HCT116 (cell line): Measurements from ENCODE around the gene SUGCT. TPM values are rescaled to one million over a fixed set of nuclear protein-coding genes. Genes with fewer than 3 reads are reported as not detected.

Experiments
- ATAC-seq: fragments of 200-7000 bp; cut with Tn5 transposase; 2 replicates; pipeline ENCODE4 v1.9.1; 2020; ENCODE audit warnings: mild to moderate bottlenecking, moderate library complexity
- BruUV-seq: library from RNA; stranded (reverse); fragments of 400-500 nt; replicated peaks from 2 replicates; lab custom pipeline; 2021; lab: Mats Ljungman, UMichigan
- CTCF ChIA-PET: fragments of 300-600 bp; sonication (Branson Sonifier 250); formaldehyde crosslinking; loops from one replicate; lab custom pipeline; 2021; ENCODE audit warnings: antibody characterized with exemption; lab: Charles Lee
- POLR2A ChIA-PET: fragments of 300-600, 350-600 bp; sonication (Branson Sonifier 250); formaldehyde crosslinking; loops from one replicate; lab custom pipeline; 2021; ENCODE audit warnings: antibody characterized with exemption; lab: Charles Lee
- RAD21 ChIA-PET, 2 experiments: fragments of 300-600 bp; sonication (Branson Sonifier 250); formaldehyde crosslinking; loops; one replicate each; lab custom pipeline; 2023; ENCODE audit warnings: low total read pairs in 2 of 2; ENCODE audit not compliant: uncharacterized antibody in 2 of 2, unreplicated experiment in 2 of 2, low non-redundant PET in 1 of 2; lab: Charles Lee
- DNase-seq: peaks from one replicate; pipeline ENCODE4 v3.0.0-alpha.2; 2010; ENCODE audit warnings: low read depth, low spot score
- H2AFZ ChIP-seq: fragments of 200-600 bp; shearing (Covaris generic), sonication (generic); 2 replicates; pipeline ENCODE4 v1.6.1; 2017; ENCODE audit warnings: low read depth, mixed run types, mixed read lengths, antibody characterized with exemption, low read length; ENCODE audit not compliant: poor library complexity, severe bottlenecking
- H3K27ac ChIP-seq: 2 replicates; pipeline ENCODE4 v1.5.1; 2012; ENCODE audit warnings: low read depth, low read length
- H3K27me3 ChIP-seq: fragments of 200-600 bp; sonication (generic); 2 replicates; pipeline ENCODE4 v1.6.1; 2016; ENCODE audit warnings: mixed run types, low read length, mixed read lengths; ENCODE audit not compliant: insufficient read depth
- H3K36me3 ChIP-seq, 2 experiments: fragments of 200-500 bp in 1 of 2; fragments of 200-600 bp in 1 of 2; sonication (Bioruptor generic) in 1 of 2; sonication (generic) in 1 of 2; 2 replicates each; pipeline versions ENCODE4 v1.5.1 to v1.6.1; 2014 to 2016; ENCODE audit warnings: low read length in 2 of 2, inconsistent platforms in 1 of 2, mixed read lengths in 1 of 2, mixed run types in 1 of 2; ENCODE audit not compliant: insufficient read depth in 2 of 2, control insufficient read depth in 1 of 2
- H3K4me1 ChIP-seq, 2 experiments: fragments of 200-600 bp in 1 of 2; sonication (generic) in 1 of 2; 2 replicates each; pipeline versions ENCODE4 v1.5.1 to v1.6.1; 2012 to 2017; ENCODE audit warnings: low read length in 2 of 2, inconsistent platforms in 1 of 2, mild to moderate bottlenecking in 1 of 2, mixed read lengths in 1 of 2, mixed run types in 1 of 2, moderate library complexity in 1 of 2; ENCODE audit not compliant: insufficient read depth in 2 of 2, control insufficient read depth in 1 of 2
- H3K4me2 ChIP-seq: fragments of 200-600 bp; sonication (generic); 2 replicates; pipeline ENCODE4 v1.6.1; 2017; ENCODE audit warnings: mixed run types, low read length, mixed read lengths
- H3K4me3 ChIP-seq, 2 experiments: fragments of 200-600 bp in 1 of 2; sonication (generic) in 1 of 2; replicated peaks in 1 of 2; 2 replicates each; pipeline ENCODE4 v1.5.1; 2011 to 2016; ENCODE audit warnings: low read length in 2 of 2, control low read depth in 1 of 2, low read depth in 1 of 2, mild to moderate bottlenecking in 1 of 2, mixed read lengths in 1 of 2, mixed run types in 1 of 2
- H3K79me2 ChIP-seq: fragments of 200-600 bp; sonication (generic); 2 replicates; pipeline ENCODE4 v1.6.1; 2017; ENCODE audit warnings: mild to moderate bottlenecking, mixed run types, low read length, moderate library complexity, mixed read lengths; ENCODE audit not compliant: insufficient read depth
- H3K9ac ChIP-seq: fragments of 200-600 bp; sonication (generic); 2 replicates; pipeline ENCODE4 v1.6.1; 2016; ENCODE audit warnings: low read length, mixed read lengths
- H3K9me2 ChIP-seq: fragments of 200-600 bp; sonication (generic), shearing (Covaris generic); 2 replicates; pipeline ENCODE4 v1.6.1; 2017; ENCODE audit warnings: mixed run types, mild to moderate bottlenecking, moderate library complexity; ENCODE audit not compliant: insufficient read depth
- H3K9me3 ChIP-seq, 2 experiments: fragments of 200-500 bp in 1 of 2; fragments of 200-600 bp in 1 of 2; sonication (Bioruptor generic) in 1 of 2; sonication (generic) in 1 of 2; 2 replicates each; pipeline ENCODE4 v1.6.1; 2014 to 2017; ENCODE audit warnings: low read length in 2 of 2, mixed read lengths in 2 of 2, inconsistent platforms in 1 of 2, low read depth in 1 of 2, mild to moderate bottlenecking in 1 of 2, mixed run types in 1 of 2, moderate library complexity in 1 of 2; ENCODE audit not compliant: control insufficient read depth in 1 of 2, insufficient read depth in 1 of 2
- H4K20me1 ChIP-seq: fragments of 200-600 bp; sonication (generic), shearing (Covaris generic); 2 replicates; pipeline ENCODE4 v1.6.1; 2017; ENCODE audit warnings: mixed run types, mild to moderate bottlenecking, moderate library complexity; ENCODE audit not compliant: insufficient read depth
- ATF3 ChIP-seq: IDR thresholded peaks from 2 replicates; pipeline ENCODE4 v1.6.1; 2012
- CEBPB ChIP-seq: IDR thresholded peaks from 2 replicates; pipeline ENCODE4 v1.6.1; 2012; ENCODE audit warnings: low read depth
- EGR1 ChIP-seq: IDR thresholded peaks from 2 replicates; pipeline ENCODE4 v1.6.1; 2012; ENCODE audit warnings: low read depth
- ELF1 ChIP-seq: IDR thresholded peaks from 2 replicates; pipeline ENCODE4 v1.6.1; 2012; ENCODE audit warnings: low read depth, borderline replicate concordance
- EZH2 ChIP-seq: fragments of 200-600 bp; sonication (generic); IDR thresholded peaks from 2 replicates; pipeline ENCODE4 v1.6.1; 2017; ENCODE audit warnings: antibody characterized with exemption, mixed run types
- EZH2phosphoT487 ChIP-seq: fragments of 200-600 bp; IDR thresholded peaks from 2 replicates; pipeline ENCODE4 v1.6.1; 2018; ENCODE audit warnings: antibody characterized with exemption, borderline replicate concordance
- FOSL1 ChIP-seq: IDR thresholded peaks from 2 replicates; pipeline ENCODE4 v1.6.1; 2012; ENCODE audit warnings: low read depth
- POLR2AphosphoS5 ChIP-seq: IDR thresholded peaks from 2 replicates; pipeline ENCODE4 v1.6.1; 2011; ENCODE audit warnings: mild to moderate bottlenecking, low read depth, low read length, moderate library complexity
- RAD21 ChIP-seq: IDR thresholded peaks from 2 replicates; pipeline ENCODE4 v1.6.1; 2012; ENCODE audit warnings: low read depth, mild to moderate bottlenecking
- SIN3A ChIP-seq: IDR thresholded peaks from 2 replicates; pipeline ENCODE4 v1.6.1; 2012; ENCODE audit warnings: low read depth
- SP1 ChIP-seq: IDR thresholded peaks from 2 replicates; pipeline ENCODE4 v1.6.1; 2012; ENCODE audit warnings: low read depth
- SRF ChIP-seq: IDR thresholded peaks from 2 replicates; pipeline ENCODE4 v1.6.1; 2012; ENCODE audit warnings: low read depth
- YY1 ChIP-seq: IDR thresholded peaks from 2 replicates; pipeline ENCODE4 v1.6.1; 2011; ENCODE audit warnings: low read length, low read depth, moderate library complexity, mild to moderate bottlenecking; ENCODE audit not compliant: insufficient replicate concordance; ENCODE audit errors: extremely low read depth
- ZBTB33 ChIP-seq: IDR thresholded peaks from 2 replicates; pipeline ENCODE4 v1.6.1; 2011; ENCODE audit warnings: mild to moderate bottlenecking, low read length, moderate library complexity; ENCODE audit not compliant: insufficient replicate concordance; ENCODE audit errors: extremely low read depth
- ZFX ChIP-seq: fragments of 450-650 bp; IDR thresholded peaks from 2 replicates; pipeline ENCODE4 v1.6.1; 2017
- ZNF274 ChIP-seq: fragments of 200-500 bp; sonication (Bioruptor generic); IDR thresholded peaks from 2 replicates; pipeline ENCODE4 v1.6.1; 2014; ENCODE audit warnings: mild to moderate bottlenecking, low read depth, low read length, inconsistent platforms
- intact Hi-C: fragments of 100-400 bp; cut with micrococcal nuclease; formaldehyde crosslinking; loops from 2 replicates; pipeline ENCODE4 v1.10.0; 2022
- total RNA-seq: library from RNA; stranded (reverse); gene quantifications from one replicate; pipeline ENCODE4 v1.2.1, GENCODE V29; 2021; ENCODE audit not compliant: unreplicated experiment
- TF ChIP-seq, protein P1 (sequence below): IDR thresholded peaks from 2 replicates; pipeline ENCODE4 v1.6.1; 2012
- TF ChIP-seq, protein P2 (sequence below), 3 experiments: fragments of 200-600 bp in 1 of 3; sonication (generic) in 1 of 3; IDR thresholded peaks in 2 of 3; conservative IDR thresholded peaks in 1 of 3; 2 replicates each; pipeline ENCODE4 v1.5.1; 2012 to 2017; ENCODE audit warnings: low read depth in 2 of 3, low read length in 2 of 3, antibody characterized with exemption in 1 of 3, borderline replicate concordance in 1 of 3, control low read depth in 1 of 3, mild to moderate bottlenecking in 1 of 3, mixed read lengths in 1 of 3, mixed run types in 1 of 3, moderate library complexity in 1 of 3; ENCODE audit not compliant: insufficient read depth in 1 of 3
- TF ChIP-seq, protein P3 (sequence below): IDR thresholded peaks from 2 replicates; pipeline ENCODE4 v1.6.1; 2012; ENCODE audit warnings: low read depth

SUGCT gene
- total RNA-seq, 1 experiment from 2014 or later: 4.4 TPM

DNA sequence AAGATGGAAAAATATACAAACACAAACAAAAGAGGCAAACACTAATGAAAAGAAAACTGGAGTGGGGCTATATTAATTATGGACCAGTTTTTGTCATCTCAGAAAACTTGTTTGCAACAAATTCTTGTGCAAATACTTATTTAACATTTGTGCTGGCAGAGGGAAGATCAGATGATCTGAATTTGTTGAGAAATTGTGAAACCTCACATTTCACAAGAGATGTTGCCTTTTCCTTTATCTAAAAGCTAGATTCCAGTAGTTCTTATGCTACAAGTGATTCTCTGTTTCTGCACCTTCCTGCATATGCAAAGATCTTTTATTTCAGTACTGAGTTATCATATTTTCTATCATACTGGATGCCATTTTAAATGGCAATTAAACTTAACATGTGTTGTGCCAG is 320.7 kb downstream of the SUGCT start:
- RAD21 ChIA-PET: no interaction called here
- Histone ChIP-seq H3K9ac (no peak overlapping the region), H4K20me1 (no peaks in the 10 kb centered on the region), H3K79me2 (no peaks in the 10 kb centered on the region), H3K4me1 (no peaks in the 10 kb centered on the region), H3K9me3 (no peaks in the 10 kb centered on the region), H3K36me3 (no peaks in the 10 kb centered on the region), H3K9me2 (no peaks in the 10 kb centered on the region), H3K27me3 (no peaks in the 10 kb centered on the region), H2AFZ (no peak overlapping the region), H3K4me3 (no peak overlapping the region), H3K4me2 (no peak overlapping the region), H3K27ac (no peak overlapping the region)
- ATAC-seq: no peak
- intact Hi-C loops: no loop called here
- CTCF ChIA-PET: no interaction called here
- POLR2A ChIA-PET: no interaction called here
- no TSS peak for BruUV-seq
- no peak for TF ChIP-seq EGR1
- TF ChIP-seq SP1: no peak
- no peak for TF ChIP-seq EZH2
- TF ChIP-seq ZNF274: no peak
- no peak for TF ChIP-seq ZBTB33
- no peak for TF ChIP-seq SIN3A
- TF ChIP-seq POLR2AphosphoS5: no peak
- TF ChIP-seq EZH2phosphoT487: no peak
- no peak for TF ChIP-seq ELF1
- TF ChIP-seq, protein P1, sequence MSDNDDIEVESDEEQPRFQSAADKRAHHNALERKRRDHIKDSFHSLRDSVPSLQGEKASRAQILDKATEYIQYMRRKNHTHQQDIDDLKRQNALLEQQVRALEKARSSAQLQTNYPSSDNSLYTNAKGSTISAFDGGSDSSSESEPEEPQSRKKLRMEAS: no peak
- TF ChIP-seq ATF3: no peak
- no peak for TF ChIP-seq SRF
- TF ChIP-seq, protein P2, sequence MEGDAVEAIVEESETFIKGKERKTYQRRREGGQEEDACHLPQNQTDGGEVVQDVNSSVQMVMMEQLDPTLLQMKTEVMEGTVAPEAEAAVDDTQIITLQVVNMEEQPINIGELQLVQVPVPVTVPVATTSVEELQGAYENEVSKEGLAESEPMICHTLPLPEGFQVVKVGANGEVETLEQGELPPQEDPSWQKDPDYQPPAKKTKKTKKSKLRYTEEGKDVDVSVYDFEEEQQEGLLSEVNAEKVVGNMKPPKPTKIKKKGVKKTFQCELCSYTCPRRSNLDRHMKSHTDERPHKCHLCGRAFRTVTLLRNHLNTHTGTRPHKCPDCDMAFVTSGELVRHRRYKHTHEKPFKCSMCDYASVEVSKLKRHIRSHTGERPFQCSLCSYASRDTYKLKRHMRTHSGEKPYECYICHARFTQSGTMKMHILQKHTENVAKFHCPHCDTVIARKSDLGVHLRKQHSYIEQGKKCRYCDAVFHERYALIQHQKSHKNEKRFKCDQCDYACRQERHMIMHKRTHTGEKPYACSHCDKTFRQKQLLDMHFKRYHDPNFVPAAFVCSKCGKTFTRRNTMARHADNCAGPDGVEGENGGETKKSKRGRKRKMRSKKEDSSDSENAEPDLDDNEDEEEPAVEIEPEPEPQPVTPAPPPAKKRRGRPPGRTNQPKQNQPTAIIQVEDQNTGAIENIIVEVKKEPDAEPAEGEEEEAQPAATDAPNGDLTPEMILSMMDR (IDR thresholded peaks at IDR 0.05 in 2 of 3, conservative IDR thresholded peaks at IDR 0.05 in 1 of 3; ENCODE audit: borderline replicate concordance in 1 of 3, insufficient read depth in 1 of 3, low read depth in 2 of 3, low read length in 2 of 3): no peak
- no peak for TF ChIP-seq RAD21
- no peak for TF ChIP-seq CEBPB
- no peak for TF ChIP-seq YY1
- TF ChIP-seq, protein P3, sequence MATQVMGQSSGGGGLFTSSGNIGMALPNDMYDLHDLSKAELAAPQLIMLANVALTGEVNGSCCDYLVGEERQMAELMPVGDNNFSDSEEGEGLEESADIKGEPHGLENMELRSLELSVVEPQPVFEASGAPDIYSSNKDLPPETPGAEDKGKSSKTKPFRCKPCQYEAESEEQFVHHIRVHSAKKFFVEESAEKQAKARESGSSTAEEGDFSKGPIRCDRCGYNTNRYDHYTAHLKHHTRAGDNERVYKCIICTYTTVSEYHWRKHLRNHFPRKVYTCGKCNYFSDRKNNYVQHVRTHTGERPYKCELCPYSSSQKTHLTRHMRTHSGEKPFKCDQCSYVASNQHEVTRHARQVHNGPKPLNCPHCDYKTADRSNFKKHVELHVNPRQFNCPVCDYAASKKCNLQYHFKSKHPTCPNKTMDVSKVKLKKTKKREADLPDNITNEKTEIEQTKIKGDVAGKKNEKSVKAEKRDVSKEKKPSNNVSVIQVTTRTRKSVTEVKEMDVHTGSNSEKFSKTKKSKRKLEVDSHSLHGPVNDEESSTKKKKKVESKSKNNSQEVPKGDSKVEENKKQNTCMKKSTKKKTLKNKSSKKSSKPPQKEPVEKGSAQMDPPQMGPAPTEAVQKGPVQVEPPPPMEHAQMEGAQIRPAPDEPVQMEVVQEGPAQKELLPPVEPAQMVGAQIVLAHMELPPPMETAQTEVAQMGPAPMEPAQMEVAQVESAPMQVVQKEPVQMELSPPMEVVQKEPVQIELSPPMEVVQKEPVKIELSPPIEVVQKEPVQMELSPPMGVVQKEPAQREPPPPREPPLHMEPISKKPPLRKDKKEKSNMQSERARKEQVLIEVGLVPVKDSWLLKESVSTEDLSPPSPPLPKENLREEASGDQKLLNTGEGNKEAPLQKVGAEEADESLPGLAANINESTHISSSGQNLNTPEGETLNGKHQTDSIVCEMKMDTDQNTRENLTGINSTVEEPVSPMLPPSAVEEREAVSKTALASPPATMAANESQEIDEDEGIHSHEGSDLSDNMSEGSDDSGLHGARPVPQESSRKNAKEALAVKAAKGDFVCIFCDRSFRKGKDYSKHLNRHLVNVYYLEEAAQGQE: no peak
- TF ChIP-seq ZFX: no peak
- no peak for TF ChIP-seq FOSL1
- DNase-seq: no peak
